Erythroblast (primary cell): Measurements from ENCODE around the gene ANKRD31.

Experiments used
- GATA1 ChIP-seq: IDR thresholded peaks from 2 replicates; pipeline ENCODE4 v1.6.1; 2011; ENCODE audit warnings: low read depth, mild to moderate bottlenecking, control low read depth, low read length, moderate library complexity
- POLR2A ChIP-seq: IDR thresholded peaks from 2 replicates; pipeline ENCODE4 v1.6.1; 2011; ENCODE audit warnings: mild to moderate bottlenecking, low read length

DNA sequence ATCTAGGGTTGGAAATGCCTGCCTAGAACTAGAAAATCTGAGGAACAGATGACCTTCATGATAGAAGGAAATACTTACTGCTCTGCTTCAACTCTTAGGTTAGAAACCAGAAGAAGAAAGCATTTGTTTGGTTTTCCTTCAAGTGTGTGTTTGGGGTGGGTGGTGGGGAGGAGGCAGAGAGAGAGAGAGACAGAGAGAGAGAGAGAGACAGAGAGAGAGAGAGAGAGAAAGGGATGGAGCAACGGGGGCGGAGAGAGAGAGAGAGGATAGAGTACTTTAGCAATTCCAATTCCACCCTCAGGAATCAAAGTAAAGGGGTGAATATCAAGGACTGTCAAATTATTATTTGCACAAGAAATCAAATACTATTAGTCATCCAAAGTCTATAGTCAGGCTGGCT is 155.2 kb downstream of the ANKRD31 start:
- TF ChIP-seq POLR2A (no peak), GATA1 (no peak)
